ENCODE data around the gene RIPOR3. TPM values are rescaled to one million over a fixed set of nuclear protein-coding genes. Genes with fewer than 3 reads are reported as not detected.

The RIPOR3 gene
- total and polyA plus RNA-seq, 9 of the 15 experiments (the other 6 are each of a cell fraction or from before 2014, with no cell fraction given): 3.3 to 62.7 (median 21.4) TPM

GRCh38 chr20:50673466-50674137, 17.7 kb downstream of the RIPOR3 start (continued):
- TF ChIP-seq MAX (CRISPR knock-in tag; IDR thresholded peaks at IDR 0.05): peak; percentile 57; the same call in 1 of the 2 replicates
- TF ChIP-seq HCFC1 (IDR thresholded peaks at IDR 0.05; ENCODE audit: low read depth, low read length): no peak
- no peak for TF ChIP-seq NCOA4 (IDR thresholded peaks at IDR 0.05; ENCODE audit: partially characterized antibody)
- TF ChIP-seq CXXC5 (CRISPR knock-in tag; IDR thresholded peaks at IDR 0.05): peak; percentile 70
- TF ChIP-seq SETDB1 (IDR thresholded peaks at IDR 0.05; ENCODE audit: low read length): no peak
- TF ChIP-seq ASH1L (IDR thresholded peaks at IDR 0.05; ENCODE audit: borderline replicate concordance, low read depth, partially characterized antibody): no peak
- no peak for TF ChIP-seq RBM17 (IDR thresholded peaks at IDR 0.05; ENCODE audit: borderline replicate concordance, low read depth, low read length)
- TF ChIP-seq ZNF76 (CRISPR knock-in tag; IDR thresholded peaks at IDR 0.05; ENCODE audit: borderline replicate concordance): no peak
- TF ChIP-seq, protein P1, sequence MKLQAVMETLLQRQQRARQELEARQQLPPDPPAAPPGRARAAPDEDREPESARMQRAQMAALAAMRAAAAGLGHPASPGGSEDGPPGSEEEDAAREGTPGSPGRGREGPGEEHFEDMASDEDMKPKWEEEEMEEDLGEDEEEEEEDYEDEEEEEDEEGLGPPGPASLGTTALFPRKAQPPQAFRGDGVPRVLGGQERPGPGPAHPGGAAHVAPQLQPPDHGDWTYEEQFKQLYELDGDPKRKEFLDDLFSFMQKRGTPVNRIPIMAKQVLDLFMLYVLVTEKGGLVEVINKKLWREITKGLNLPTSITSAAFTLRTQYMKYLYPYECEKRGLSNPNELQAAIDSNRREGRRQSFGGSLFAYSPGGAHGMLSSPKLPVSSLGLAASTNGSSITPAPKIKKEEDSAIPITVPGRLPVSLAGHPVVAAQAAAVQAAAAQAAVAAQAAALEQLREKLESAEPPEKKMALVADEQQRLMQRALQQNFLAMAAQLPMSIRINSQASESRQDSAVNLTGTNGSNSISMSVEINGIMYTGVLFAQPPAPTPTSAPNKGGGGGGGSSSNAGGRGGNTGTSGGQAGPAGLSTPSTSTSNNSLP (IDR thresholded peaks at IDR 0.05; ENCODE audit: borderline replicate concordance, low read depth, low read length): no peak
- TF ChIP-seq HDGF (IDR thresholded peaks at IDR 0.05): no peak
- no peak for TF ChIP-seq NKRF (IDR thresholded peaks at IDR 0.05; ENCODE audit: borderline replicate concordance)
- no peak for TF ChIP-seq HMG20B (CRISPR knock-in tag; IDR thresholded peaks at IDR 0.05)
- TF ChIP-seq POLR3G (IDR thresholded peaks at IDR 0.05; ENCODE audit: extremely low read depth, insufficient read length, insufficient replicate concordance): no peak
- TF ChIP-seq NCOA2 (IDR thresholded peaks at IDR 0.05; ENCODE audit: partially characterized antibody in 2 of 2): no peak
- TF ChIP-seq, protein P2, sequence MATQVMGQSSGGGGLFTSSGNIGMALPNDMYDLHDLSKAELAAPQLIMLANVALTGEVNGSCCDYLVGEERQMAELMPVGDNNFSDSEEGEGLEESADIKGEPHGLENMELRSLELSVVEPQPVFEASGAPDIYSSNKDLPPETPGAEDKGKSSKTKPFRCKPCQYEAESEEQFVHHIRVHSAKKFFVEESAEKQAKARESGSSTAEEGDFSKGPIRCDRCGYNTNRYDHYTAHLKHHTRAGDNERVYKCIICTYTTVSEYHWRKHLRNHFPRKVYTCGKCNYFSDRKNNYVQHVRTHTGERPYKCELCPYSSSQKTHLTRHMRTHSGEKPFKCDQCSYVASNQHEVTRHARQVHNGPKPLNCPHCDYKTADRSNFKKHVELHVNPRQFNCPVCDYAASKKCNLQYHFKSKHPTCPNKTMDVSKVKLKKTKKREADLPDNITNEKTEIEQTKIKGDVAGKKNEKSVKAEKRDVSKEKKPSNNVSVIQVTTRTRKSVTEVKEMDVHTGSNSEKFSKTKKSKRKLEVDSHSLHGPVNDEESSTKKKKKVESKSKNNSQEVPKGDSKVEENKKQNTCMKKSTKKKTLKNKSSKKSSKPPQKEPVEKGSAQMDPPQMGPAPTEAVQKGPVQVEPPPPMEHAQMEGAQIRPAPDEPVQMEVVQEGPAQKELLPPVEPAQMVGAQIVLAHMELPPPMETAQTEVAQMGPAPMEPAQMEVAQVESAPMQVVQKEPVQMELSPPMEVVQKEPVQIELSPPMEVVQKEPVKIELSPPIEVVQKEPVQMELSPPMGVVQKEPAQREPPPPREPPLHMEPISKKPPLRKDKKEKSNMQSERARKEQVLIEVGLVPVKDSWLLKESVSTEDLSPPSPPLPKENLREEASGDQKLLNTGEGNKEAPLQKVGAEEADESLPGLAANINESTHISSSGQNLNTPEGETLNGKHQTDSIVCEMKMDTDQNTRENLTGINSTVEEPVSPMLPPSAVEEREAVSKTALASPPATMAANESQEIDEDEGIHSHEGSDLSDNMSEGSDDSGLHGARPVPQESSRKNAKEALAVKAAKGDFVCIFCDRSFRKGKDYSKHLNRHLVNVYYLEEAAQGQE (IDR thresholded peaks at IDR 0.05; ENCODE audit: borderline replicate concordance): peak; percentile 13; the same call in 1 of the 2 replicates
- TF ChIP-seq, protein P2 (CRISPR knock-in tag; IDR thresholded peaks at IDR 0.05; ENCODE audit: low read depth): no peak

Data from K562 (cell line).